WTC11 (cell line): Measurements from ENCODE around the gene ETV7. TPM values are rescaled to one million over a fixed set of nuclear protein-coding genes. Genes with fewer than 3 reads are reported as not detected.

Experiments used
- ATAC-seq: fragments of 200-7000 bp; cut with Tn5 transposase; 2 replicates; pipeline ENCODE4 v1.10.0; 2021; ENCODE audit warnings: mild to moderate bottlenecking, moderate library complexity
- CTCF ChIA-PET: fragments of 300-600 bp; sonication (Branson Sonifier 250); formaldehyde crosslinking; loops from one replicate; lab custom pipeline; 2021; ENCODE audit warnings: antibody characterized with exemption; lab: Charles Lee
- POLR2A ChIA-PET: fragments of 350-600 bp; sonication (Branson Sonifier 250); formaldehyde crosslinking; loops from one replicate; lab custom pipeline; 2021; ENCODE audit warnings: antibody characterized with exemption; lab: Charles Lee
- DNase-seq: peaks from one replicate; pipeline ENCODE4 v3.0.0; 2021; ENCODE audit warnings: low spot score
- H3K27ac Mint-ChIP-seq: 2 replicates; pipeline ENCODE4 v1.8.0; 2021; ENCODE audit warnings: mixed read lengths
- H3K27me3 Mint-ChIP-seq: 2 replicates; pipeline ENCODE4 v1.8.0; 2021; ENCODE audit warnings: low read depth, mild to moderate bottlenecking, moderate library complexity, mixed read lengths
- H3K36me3 Mint-ChIP-seq: 2 replicates; pipeline ENCODE4 v1.8.0; 2021; ENCODE audit warnings: mixed read lengths
- H3K4me1 Mint-ChIP-seq: 2 replicates; pipeline ENCODE4 v1.8.0; 2022; ENCODE audit warnings: mixed read lengths
- H3K4me3 Mint-ChIP-seq: 2 replicates; pipeline ENCODE4 v1.8.0; 2021; ENCODE audit warnings: mild to moderate bottlenecking, moderate library complexity, mixed read lengths
- H3K9me3 Mint-ChIP-seq: 2 replicates; pipeline ENCODE4 v1.8.0; 2021; ENCODE audit warnings: mixed read lengths
- ARID4B ChIP-seq: sonication (generic); formaldehyde crosslinking; IDR thresholded peaks from 2 replicates; pipeline ENCODE4 v1.8.0; 2023; ENCODE audit warnings: missing genetic modification reagents, mild to moderate bottlenecking, borderline replicate concordance
- ATF1 ChIP-seq: sonication (generic); formaldehyde crosslinking; IDR thresholded peaks from 2 replicates; pipeline ENCODE4 v1.8.1; 2023; ENCODE audit warnings: mild to moderate bottlenecking, moderate library complexity, missing genetic modification reagents
- ESRRA ChIP-seq: sonication (generic); formaldehyde crosslinking; IDR thresholded peaks from 2 replicates; pipeline ENCODE4 v1.8.1; 2022; ENCODE audit warnings: mild to moderate bottlenecking, missing genetic modification reagents, borderline replicate concordance
- FOXJ3 ChIP-seq: sonication (generic); formaldehyde crosslinking; IDR thresholded peaks from 2 replicates; pipeline ENCODE4 v1.9.0; 2021; ENCODE audit warnings: missing genetic modification reagents, mild to moderate bottlenecking, borderline replicate concordance
- GABPB1 ChIP-seq: sonication (generic); formaldehyde crosslinking; IDR thresholded peaks from 2 replicates; pipeline ENCODE4 v1.8.1; 2023; ENCODE audit warnings: mild to moderate bottlenecking, missing genetic modification reagents
- GTF2I ChIP-seq: fragments of 250-450 bp; sonication (Bioruptor Pico); conservative IDR thresholded peaks from 2 replicates; pipeline ENCODE4 v1.4.0; 2021; ENCODE audit warnings: mild to moderate bottlenecking
- HMGXB4 ChIP-seq: sonication (generic); formaldehyde crosslinking; IDR thresholded peaks from 2 replicates; pipeline ENCODE4 v1.8.1; 2023; ENCODE audit warnings: mild to moderate bottlenecking, moderate library complexity, missing genetic modification reagents
- IRF1 ChIP-seq: sonication (generic); formaldehyde crosslinking; IDR thresholded peaks from 2 replicates; pipeline ENCODE4 v1.8.0; 2023; ENCODE audit warnings: missing genetic modification reagents
- JAZF1 ChIP-seq: fragments of 250-450 bp; sonication (Bioruptor Pico); IDR thresholded peaks from 2 replicates; pipeline ENCODE4 v1.9.0; 2021; ENCODE audit warnings: moderate library complexity, mild to moderate bottlenecking, inconsistent platforms
- JUN ChIP-seq: sonication (generic); formaldehyde crosslinking; IDR thresholded peaks from 2 replicates; pipeline ENCODE4 v1.8.0; 2023; ENCODE audit warnings: mild to moderate bottlenecking, missing genetic modification reagents
- PRRX2 ChIP-seq: fragments of 250-450 bp; sonication (Bioruptor Pico); IDR thresholded peaks from 2 replicates; pipeline ENCODE4 v1.8.0; 2021; ENCODE audit warnings: mild to moderate bottlenecking
- RORB ChIP-seq: fragments of 250-450 bp; sonication (Bioruptor Pico); IDR thresholded peaks from 2 replicates; pipeline ENCODE4 v1.9.0; 2021; ENCODE audit warnings: mild to moderate bottlenecking
- SP1 ChIP-seq: sonication (generic); formaldehyde crosslinking; conservative IDR thresholded peaks from 2 replicates; pipeline ENCODE4 v1.8.1; 2022; ENCODE audit warnings: missing genetic modification reagents
- TCF7 ChIP-seq: sonication (generic); formaldehyde crosslinking; IDR thresholded peaks from 2 replicates; pipeline ENCODE4 v1.8.0; 2022; ENCODE audit warnings: mild to moderate bottlenecking, low read depth, missing genetic modification reagents, moderate library complexity
- ZNF138 ChIP-seq: sonication (generic); formaldehyde crosslinking; conservative IDR thresholded peaks from 2 replicates; pipeline ENCODE4 v1.8.1; 2022; ENCODE audit warnings: mild to moderate bottlenecking, moderate library complexity, missing genetic modification reagents
- ZNF263 ChIP-seq: sonication (generic); formaldehyde crosslinking; IDR thresholded peaks from 2 replicates; pipeline ENCODE4 v1.8.1; 2022; ENCODE audit warnings: low read depth, mild to moderate bottlenecking, moderate library complexity, missing genetic modification reagents
- ZNF317 ChIP-seq: sonication (generic); formaldehyde crosslinking; IDR thresholded peaks from 2 replicates; pipeline ENCODE4 v1.8.1; 2023; ENCODE audit warnings: low read depth, mild to moderate bottlenecking, moderate library complexity, missing genetic modification reagents, borderline replicate concordance
- ZNF416 ChIP-seq: fragments of 250-450 bp; sonication (Bioruptor Pico); IDR thresholded peaks from 2 replicates; pipeline ENCODE4 v1.9.0; 2021; ENCODE audit warnings: mild to moderate bottlenecking, inconsistent platforms
- ZNF532 ChIP-seq: fragments of 250-450 bp; sonication (Bioruptor Pico); IDR thresholded peaks from 2 replicates; pipeline ENCODE4 v1.9.0; 2021; ENCODE audit warnings: mild to moderate bottlenecking, borderline replicate concordance
- total RNA-seq: library from RNA; stranded (reverse); gene quantifications from 3 replicates; pipeline ENCODE4 v1.2.3, GENCODE V29; 2021

Gene ETV7
- total RNA-seq, 1 experiment from 2014 or later, result 0.68 TPM

- TF ChIP-seq ESRRA (CRISPR knock-in tag) (no peak), GTF2I (0 out of 2 replicates have a peak, but pooled peaks have one; percentile 53)
- TF ChIP-seq, all 79 proteins: peak for 1
- CTCF ChIA-PET, result interaction anchor here (1.4 to 2.5 kb wide), 2 partner anchors 12 to 31 kb away, joined by 3 to 11 read pairs; no protein-coding TSS in a partner anchor
These were observed 15.4 kb downstream of the ETV7 start for GRCh38 chr6:36372088-36372487.

GRCh38 chr6:36371211-36371610, 16.3 kb downstream of the ETV7 start:
- peaks cover 8% of the 10 kb centered on the region for H3K4me1 Mint-ChIP-seq
- H3K27ac Mint-ChIP-seq, result no peak overlapping the region
- no peak overlapping the region for H3K4me3 Mint-ChIP-seq
- DNase-seq (no peak), ATAC-seq (no peak)
- POLR2A ChIA-PET, result no interaction called here
- CTCF ChIA-PET, result interaction anchor here (1.4 kb wide), 1 partner anchor 11 kb away, joined by 3 read pairs; no protein-coding TSS in a partner anchor
- no peak for TF ChIP-seq JAZF1 (CRISPR knock-in tag)
- no peaks in the 10 kb centered on the region for H3K27me3 Mint-ChIP-seq
- no peaks in the 10 kb centered on the region for H3K36me3 Mint-ChIP-seq
- H3K9me3 Mint-ChIP-seq, result no peaks in the 10 kb centered on the region

More at GRCh38 chr6:36372088-36372487, 15.4 kb downstream of the ETV7 start:
- no peaks in the 10 kb centered on the region for H3K36me3 Mint-ChIP-seq
- peaks cover 15% of the 10 kb centered on the region for H3K4me1 Mint-ChIP-seq
- DNase-seq (no peak), ATAC-seq (no peak)
- H3K9me3 Mint-ChIP-seq, result no peaks in the 10 kb centered on the region
- no peaks in the 10 kb centered on the region for H3K27me3 Mint-ChIP-seq
- H3K27ac Mint-ChIP-seq, result no peak overlapping the region
- H3K4me3 Mint-ChIP-seq, result no peak overlapping the region
- POLR2A ChIA-PET, result no interaction called here

- Mint-ChIP-seq H3K27me3 (no peaks in the 10 kb centered on the region), H3K36me3 (no peaks in the 10 kb centered on the region), H3K27ac (no peak overlapping the region), H3K4me3 (no peak overlapping the region), H3K9me3 (no peaks in the 10 kb centered on the region), H3K4me1 (peaks cover 6% of the 10 kb centered on the region)
- CTCF ChIA-PET, result no interaction called here
- ATAC-seq (no peak), DNase-seq (no peak)
- POLR2A ChIA-PET, result no interaction called here
- TF ChIP-seq ARID4B (CRISPR knock-in tag) (no peak), ZNF317 (CRISPR knock-in tag) (no peak), HMGXB4 (CRISPR knock-in tag) (no peak), ATF1 (CRISPR knock-in tag) (no peak), FOXJ3 (no peak), ZNF263 (no peak), SP1 (CRISPR knock-in tag) (no peak), ESRRA (CRISPR knock-in tag) (no peak), GABPB1 (CRISPR knock-in tag) (no peak), ZNF138 (CRISPR knock-in tag) (no peak), RORB (CRISPR knock-in tag) (no peak), ZNF416 (CRISPR knock-in tag) (no peak), ZNF532 (CRISPR knock-in tag) (no peak), JUN (CRISPR knock-in tag) (no peak), IRF1 (no peak), TCF7 (CRISPR knock-in tag) (no peak), PRRX2 (CRISPR knock-in tag) (no peak)
These were observed 16.8 kb downstream of the ETV7 start for GRCh38 chr6:36370638-36371037.
